A673 (cell line): ENCODE results near the gene SAP25.

Experiments used
- CTCF ChIP-seq: fragments of 300-800, 200-600 bp; sonication (generic); conservative IDR thresholded peaks from 2 replicates; pipeline ENCODE4 v1.5.1; 2017; ENCODE audit warnings: low read depth, mild to moderate bottlenecking, antibody characterized with exemption, low read length, moderate library complexity, mixed read lengths
- EZH2 ChIP-seq: fragments of 200-600 bp; sonication (generic); IDR thresholded peaks from 2 replicates; pipeline ENCODE4 v1.6.1; 2017; ENCODE audit warnings: borderline replicate concordance, low read depth, mild to moderate bottlenecking, mixed read lengths, antibody characterized with exemption, low read length; ENCODE audit not compliant: poor library complexity, severe bottlenecking

- TF ChIP-seq CTCF (no peak), EZH2 (no peak)
These were observed 5.9 kb downstream of the SAP25 start for GRCh38 chr7:100567751-100568175.
